Measurements from ENCODE around the gene PHF20.

DNA sequence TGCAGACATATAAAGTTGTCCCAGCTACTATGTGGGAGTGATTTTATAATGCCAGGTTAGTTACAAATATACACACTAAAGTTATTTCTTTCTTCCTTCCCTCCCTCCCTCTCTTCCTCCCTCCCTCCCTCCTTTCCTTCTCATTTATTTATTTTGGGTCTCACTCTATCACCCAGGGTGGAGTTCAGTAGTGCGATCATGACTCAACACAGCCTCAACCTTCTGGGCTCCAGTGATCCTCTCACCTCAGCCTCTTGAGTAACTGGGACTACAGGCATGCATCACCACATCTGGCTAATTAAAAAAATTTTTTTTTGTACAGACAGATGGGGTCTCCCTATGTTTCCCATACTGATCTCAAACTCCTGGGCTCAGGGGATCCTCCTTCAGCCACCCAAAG lies 59.2 kb downstream of the PHF20 start:
- TF ChIP-seq, protein P1, sequence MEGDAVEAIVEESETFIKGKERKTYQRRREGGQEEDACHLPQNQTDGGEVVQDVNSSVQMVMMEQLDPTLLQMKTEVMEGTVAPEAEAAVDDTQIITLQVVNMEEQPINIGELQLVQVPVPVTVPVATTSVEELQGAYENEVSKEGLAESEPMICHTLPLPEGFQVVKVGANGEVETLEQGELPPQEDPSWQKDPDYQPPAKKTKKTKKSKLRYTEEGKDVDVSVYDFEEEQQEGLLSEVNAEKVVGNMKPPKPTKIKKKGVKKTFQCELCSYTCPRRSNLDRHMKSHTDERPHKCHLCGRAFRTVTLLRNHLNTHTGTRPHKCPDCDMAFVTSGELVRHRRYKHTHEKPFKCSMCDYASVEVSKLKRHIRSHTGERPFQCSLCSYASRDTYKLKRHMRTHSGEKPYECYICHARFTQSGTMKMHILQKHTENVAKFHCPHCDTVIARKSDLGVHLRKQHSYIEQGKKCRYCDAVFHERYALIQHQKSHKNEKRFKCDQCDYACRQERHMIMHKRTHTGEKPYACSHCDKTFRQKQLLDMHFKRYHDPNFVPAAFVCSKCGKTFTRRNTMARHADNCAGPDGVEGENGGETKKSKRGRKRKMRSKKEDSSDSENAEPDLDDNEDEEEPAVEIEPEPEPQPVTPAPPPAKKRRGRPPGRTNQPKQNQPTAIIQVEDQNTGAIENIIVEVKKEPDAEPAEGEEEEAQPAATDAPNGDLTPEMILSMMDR (conservative IDR thresholded peaks at IDR 0.05; ENCODE audit: low read depth, low read length), result no peak
- TF ChIP-seq EZH2 (IDR thresholded peaks at IDR 0.05; ENCODE audit: low read length, unreplicated experiment), result no peak
- TF ChIP-seq EZH2phosphoT487 (IDR thresholded peaks at IDR 0.05; ENCODE audit: borderline replicate concordance, low read length), result no peak
